DOHH2 (cell line): ENCODE results near the gene COL9A2.

Experiments
- CTCF ChIP-seq: fragments of 200-600 bp; sonication (generic); IDR thresholded peaks from one replicate; pipeline ENCODE4 v1.5.1; 2014; ENCODE audit warnings: antibody characterized with exemption, mild to moderate bottlenecking, low read depth, low read length; ENCODE audit not compliant: poor library complexity, severe bottlenecking
- EZH2phosphoT487 ChIP-seq: fragments of 200-600 bp; sonication (generic); IDR thresholded peaks from 2 replicates; pipeline ENCODE4 v1.6.1; 2017; ENCODE audit warnings: borderline replicate concordance, mild to moderate bottlenecking, antibody characterized with exemption, low read length, moderate library complexity, mixed read lengths

- TF ChIP-seq CTCF (no peak), EZH2phosphoT487 (no peak)
Observed at GRCh38 chr1:40291293-40291692, 25.8 kb downstream of the COL9A2 start.
